GM23338 (cell line): Measurements from ENCODE around the gene ANKS1B. TPM values are rescaled to one million over a fixed set of nuclear protein-coding genes. Genes with fewer than 3 reads are reported as not detected.

ENCODE experiments used
- ATAC-seq: fragments of 200-7000 bp; cut with Tn5 transposase; 3 replicates; pipeline ENCODE4 v1.9.1; 2020
- DNase-seq: peaks from one replicate; pipeline ENCODE4 v3.0.0-alpha.2; 2015; ENCODE audit warnings: low spot score
- H2AFZ ChIP-seq: fragments of 200-600 bp; sonication (generic); 2 replicates; pipeline ENCODE4 v1.8.0; 2016; ENCODE audit warnings: antibody characterized with exemption, mild to moderate bottlenecking, moderate library complexity
- H3F3A ChIP-seq: fragments of 200-600 bp; sonication (generic); replicated peaks from 2 replicates; pipeline ENCODE4 v1.8.0; 2017; ENCODE audit warnings: antibody characterized with exemption, mixed run types, low read depth
- H3K27ac ChIP-seq: fragments of 200-600 bp; sonication (generic); 2 replicates; pipeline ENCODE4 v1.6.1; 2016; ENCODE audit warnings: low read depth
- H3K27me3 ChIP-seq: fragments of 200-600 bp; sonication (generic); 2 replicates; pipeline ENCODE4 v1.8.0; 2016; ENCODE audit warnings: mild to moderate bottlenecking, mixed run types, moderate library complexity; ENCODE audit not compliant: insufficient read depth
- H3K36me3 ChIP-seq: fragments of 200-600 bp; sonication (generic); 2 replicates; pipeline ENCODE4 v1.8.0; 2016; ENCODE audit warnings: mild to moderate bottlenecking; ENCODE audit not compliant: insufficient read depth
- H3K4me1 ChIP-seq: fragments of 200-600 bp; sonication (generic); 2 replicates; pipeline ENCODE4 v1.8.0; 2016; ENCODE audit warnings: mild to moderate bottlenecking, moderate library complexity; ENCODE audit not compliant: insufficient read depth
- H3K4me2 ChIP-seq: fragments of 200-600 bp; sonication (generic); 2 replicates; pipeline ENCODE4 v1.7.1; 2017; ENCODE audit warnings: mixed run types
- H3K4me3 ChIP-seq: fragments of 200-600 bp; sonication (generic); 2 replicates; pipeline ENCODE4 v1.6.1; 2016; ENCODE audit warnings: mixed run types
- H3K79me2 ChIP-seq: fragments of 200-600 bp; sonication (generic); replicated peaks from 2 replicates; pipeline ENCODE4 v1.8.0; 2017; ENCODE audit warnings: mild to moderate bottlenecking; ENCODE audit not compliant: insufficient read depth
- H3K9me2 ChIP-seq: fragments of 200-600 bp; sonication (generic); 2 replicates; pipeline ENCODE4 v1.8.0; 2017; ENCODE audit not compliant: insufficient read depth
- H4K20me1 ChIP-seq: fragments of 200-600 bp; sonication (generic); replicated peaks from 2 replicates; pipeline ENCODE4 v1.8.0; 2017; ENCODE audit warnings: mild to moderate bottlenecking; ENCODE audit not compliant: insufficient read depth
- H3K27ac Mint-ChIP-seq: 2 replicates; pipeline ENCODE4 v1.8.0; 2020; ENCODE audit warnings: inconsistent platforms, mild to moderate bottlenecking, moderate library complexity, mixed read lengths
- H3K27me3 Mint-ChIP-seq: 3 replicates; pipeline ENCODE4 v1.8.0; 2022; ENCODE audit warnings: low read depth, mild to moderate bottlenecking, moderate library complexity, mixed read lengths, inconsistent platforms; ENCODE audit not compliant: insufficient read depth, poor library complexity
- H3K36me3 Mint-ChIP-seq: 3 replicates; pipeline ENCODE4 v1.8.0; 2021; ENCODE audit warnings: low read depth, mild to moderate bottlenecking, inconsistent platforms, moderate library complexity, mixed read lengths
- H3K4me1 Mint-ChIP-seq: 3 replicates; pipeline ENCODE4 v1.8.0; 2020; ENCODE audit warnings: mild to moderate bottlenecking, inconsistent platforms, mixed read lengths
- H3K4me3 Mint-ChIP-seq: 3 replicates; pipeline ENCODE4 v1.8.0; 2021; ENCODE audit warnings: moderate library complexity, mild to moderate bottlenecking, inconsistent platforms, mixed read lengths
- H3K9me3 Mint-ChIP-seq: 3 replicates; pipeline ENCODE4 v1.8.0; 2020; ENCODE audit warnings: moderate library complexity, mild to moderate bottlenecking, inconsistent platforms, mixed read lengths
- CREB1 ChIP-seq: fragments of 250-450 bp; sonication (Bioruptor Pico); IDR thresholded peaks from 2 replicates; pipeline ENCODE4 v1.5.0; 2020; ENCODE audit warnings: low read depth, mild to moderate bottlenecking, moderate library complexity
- CTCF ChIP-seq, 2 experiments: fragments of 200-600 bp in 1 of 2; sonication (generic) in 1 of 2; conservative IDR thresholded peaks; 2 replicates each; pipeline versions ENCODE4 v1.5.1 to v1.6.1; 2016 to 2017; ENCODE audit warnings: antibody characterized with exemption in 2 of 2, low read depth in 2 of 2, mild to moderate bottlenecking in 2 of 2, moderate library complexity in 1 of 2
- ETS1 ChIP-seq: IDR thresholded peaks from 2 replicates; pipeline ENCODE4 v1.6.1; 2016; ENCODE audit warnings: antibody characterized with exemption
- EZH2 ChIP-seq: fragments of 200-600 bp; sonication (generic); IDR thresholded peaks from one replicate; pipeline ENCODE4 v1.8.0; 2017; ENCODE audit warnings: antibody characterized with exemption, mild to moderate bottlenecking, low read depth; ENCODE audit not compliant: unreplicated experiment
- EZH2phosphoT487 ChIP-seq: fragments of 200-600 bp; sonication (generic); IDR thresholded peaks from one replicate; pipeline ENCODE4 v1.8.1; 2018; ENCODE audit warnings: antibody characterized with exemption; ENCODE audit not compliant: unreplicated experiment
- JUNB ChIP-seq: IDR thresholded peaks from one replicate; pipeline ENCODE4 v1.6.1; 2016; ENCODE audit warnings: antibody characterized with exemption; ENCODE audit not compliant: unreplicated experiment
- NANOG ChIP-seq: IDR thresholded peaks from 2 replicates; pipeline ENCODE4 v1.6.1; 2016; ENCODE audit warnings: antibody characterized with exemption, borderline replicate concordance
- POLR2AphosphoS5 ChIP-seq: IDR thresholded peaks from 2 replicates; pipeline ENCODE4 v1.6.1; 2016; ENCODE audit warnings: antibody characterized with exemption, low read depth
- REST ChIP-seq: IDR thresholded peaks from one replicate; pipeline ENCODE4 v1.6.1; 2018; ENCODE audit warnings: antibody characterized with exemption; ENCODE audit not compliant: unreplicated experiment
- STAT1 ChIP-seq: IDR thresholded peaks from one replicate; pipeline ENCODE4 v1.6.1; 2016; ENCODE audit warnings: antibody characterized with exemption; ENCODE audit not compliant: unreplicated experiment
- ZNF114 ChIP-seq: fragments of 250-450 bp; sonication (Bioruptor Pico); IDR thresholded peaks from 2 replicates; pipeline ENCODE4 v1.5.0; 2020; ENCODE audit warnings: mild to moderate bottlenecking, moderate library complexity
- ZNF331 ChIP-seq: fragments of 250-450 bp; sonication (Bioruptor Pico); IDR thresholded peaks from 2 replicates; pipeline ENCODE4 v1.5.0; 2020; ENCODE audit warnings: low read depth, mild to moderate bottlenecking, moderate library complexity
- ZNF462 ChIP-seq: fragments of 250-450 bp; sonication (Bioruptor Pico); IDR thresholded peaks from 2 replicates; pipeline ENCODE4 v1.5.0; 2020; ENCODE audit warnings: mild to moderate bottlenecking, moderate library complexity
- polyA plus RNA-seq: library from polyadenylated mRNA; unstranded; fragments of >200 nt; fragmentation: Nextera tagmentation; extraction: Ambion mirVana; gene quantifications from 2 replicates; pipeline ENCODE4 v1.2.1, GENCODE V29; 2016
- total RNA-seq: library from RNA; depleted of rRNA; stranded (reverse); fragments of >200 nt; shearing (Covaris generic); gene quantifications from 2 replicates; pipeline ENCODE4 v1.2.3, GENCODE V29; 2014

ANKS1B gene
- total and polyA plus RNA-seq, 2 experiments from 2014 or later = 4.3 to 5.8 TPM

- Histone ChIP-seq H3K27me3 (no peaks in the 10 kb centered on the region), H3K4me1 (no peaks in the 10 kb centered on the region), H4K20me1 (no peaks in the 10 kb centered on the region), H3K9me2 (no peaks in the 10 kb centered on the region), H3K4me3 (no peak overlapping the region), H3K27ac (no peak overlapping the region), H3K4me2 (no peak overlapping the region), H3K79me2 (no peaks in the 10 kb centered on the region), H3K36me3 (no peaks in the 10 kb centered on the region), H2AFZ (no peak overlapping the region), H3F3A (no peaks in the 10 kb centered on the region)
- TF ChIP-seq CREB1 (CRISPR knock-in tag) = no peak
- TF ChIP-seq CTCF (conservative IDR thresholded peaks at IDR 0.05; ENCODE audit: low read depth in 2 of 2) = no peak
- no peak for TF ChIP-seq ETS1
- TF ChIP-seq POLR2AphosphoS5 = no peak
- TF ChIP-seq ZNF114 = no peak
- TF ChIP-seq EZH2 = no peak
- TF ChIP-seq ZNF331 (CRISPR knock-in tag) = no peak
- no peak for TF ChIP-seq NANOG
- TF ChIP-seq ZNF462 (CRISPR knock-in tag) = no peak
- no peak for TF ChIP-seq EZH2phosphoT487
- TF ChIP-seq REST = no peak
- no peak for TF ChIP-seq STAT1
- TF ChIP-seq JUNB = no peak
- Mint-ChIP-seq H3K9me3 (peaks cover 12% of the 10 kb centered on the region), H3K36me3 (peaks cover 2% of the 10 kb centered on the region; the same call in 2 of the 3 replicates), H3K4me1 (no peaks in the 10 kb centered on the region), H3K27me3 (peaks cover 2% of the 10 kb centered on the region), H3K27ac (no peak overlapping the region), H3K4me3 (no peak overlapping the region)
- no peak for DNase-seq
- ATAC-seq = no peak
Observed at GRCh38 chr12:99709116-99709515, 275.6 kb downstream of the ANKS1B start.
